NK-92 (cell line): ENCODE measurements around the gene SRRM1.
A peak's percentile ranks its signal among the peaks of the same experiment; 100 is the strongest.

Experiments
- DNase-seq: peaks from one replicate; lab custom pipeline; 2025; ENCODE audit not compliant: unreplicated experiment; lab: John Stamatoyannopoulos, UW

The SRRM1 gene

GRCh38 chr1:24642481-24643362 is at the start of gene SRRM1:
Gene SRRM1 (plus strand): TSS chr1:24643302. CDS start chr1:24643327, 25 bp downstream.
- DNase-seq = peak; percentile 93

DNA sequence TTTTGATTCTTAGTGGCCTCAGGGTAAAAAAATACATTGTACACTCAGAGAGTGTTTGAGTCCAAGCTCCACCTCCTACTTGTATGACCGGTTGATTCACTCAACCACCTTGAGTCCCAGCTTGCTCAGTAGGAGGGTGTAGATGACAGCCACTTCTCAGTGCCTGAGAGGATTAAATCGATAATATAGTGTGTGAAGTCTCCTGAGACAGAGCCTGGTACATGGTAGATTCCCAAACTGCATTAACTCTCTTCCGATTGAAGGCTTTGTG is 48.8 kb upstream of the SRRM1 start:
- no peak for DNase-seq

DNA sequence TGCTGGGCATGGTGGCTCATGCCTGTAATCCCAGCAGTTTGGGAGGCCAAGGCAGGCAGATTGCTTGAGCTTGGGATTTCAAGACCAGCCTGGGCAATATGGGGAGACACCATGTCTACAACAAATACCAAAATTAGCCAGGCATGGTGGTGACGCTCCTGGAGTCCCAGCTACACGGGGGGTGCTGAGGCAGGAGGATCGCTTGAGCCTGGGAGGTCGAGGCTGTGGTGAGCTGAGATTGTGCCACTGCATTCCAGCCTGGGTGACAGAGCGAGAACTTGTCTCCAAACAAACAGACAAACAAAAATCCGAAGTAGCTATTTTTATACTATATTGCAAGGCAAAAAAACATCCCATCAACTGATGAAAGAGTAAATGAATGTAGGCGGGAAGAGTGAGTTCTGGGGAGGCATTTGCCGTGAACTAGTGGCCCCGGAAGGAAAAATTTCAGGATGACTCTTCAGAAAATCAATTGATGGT is 46.7 kb upstream of the SRRM1 start:
- DNase-seq = no peak

DNA sequence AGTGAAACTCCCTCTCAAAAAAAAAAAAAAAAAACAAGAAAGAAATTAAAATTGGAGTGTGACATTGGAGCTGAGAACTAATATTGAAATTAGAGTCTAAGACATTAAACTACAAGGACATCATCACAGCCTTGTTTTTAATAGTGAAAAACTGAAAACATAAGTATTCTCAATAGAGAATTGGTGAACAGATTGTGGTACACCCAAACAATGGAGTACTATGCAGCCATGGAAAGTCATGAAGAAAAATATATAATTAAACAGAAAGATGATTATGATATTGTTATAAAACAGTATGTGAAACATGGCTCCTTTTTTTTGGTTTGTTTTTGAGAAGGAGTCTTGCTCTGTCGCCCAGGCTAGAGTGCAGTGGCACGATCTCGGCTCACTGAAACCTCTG is 43.8 kb upstream of the SRRM1 start:
- DNase-seq = no peak

DNA sequence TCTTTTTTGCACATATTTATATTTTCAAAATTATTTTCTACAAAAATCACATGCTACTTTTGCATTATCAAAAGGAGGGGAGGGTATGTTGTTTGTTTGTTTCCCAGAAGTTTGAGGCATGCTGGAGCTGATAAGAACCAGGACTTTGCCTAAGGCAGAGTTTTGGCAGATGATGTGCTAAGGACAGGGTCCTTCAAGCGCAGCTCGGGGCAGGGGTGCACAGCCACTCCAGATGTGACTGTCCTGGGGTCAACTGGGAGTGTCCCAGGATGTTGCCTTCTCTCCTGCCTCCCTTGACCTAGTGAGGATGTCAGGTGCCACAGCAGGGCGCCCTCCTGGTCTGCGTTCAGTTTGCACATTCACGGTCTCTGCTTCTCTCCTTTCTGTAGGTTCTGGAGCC is 42.6 kb upstream of the SRRM1 start:
- DNase-seq = no peak

- no peak for DNase-seq
These were observed 37.4 kb upstream of the SRRM1 start for GRCh38 chr1:24605534-24606295.

GRCh38 chr1:24606296-24606605 is 36.9 kb upstream of the SRRM1 start:
- DNase-seq = no peak

GRCh38 chr1:24606621-24607020 is 36.5 kb upstream of the SRRM1 start:
- DNase-seq = no peak

GRCh38 chr1:24609949-24610517 is 33.1 kb upstream of the SRRM1 start:
- no peak for DNase-seq

DNA sequence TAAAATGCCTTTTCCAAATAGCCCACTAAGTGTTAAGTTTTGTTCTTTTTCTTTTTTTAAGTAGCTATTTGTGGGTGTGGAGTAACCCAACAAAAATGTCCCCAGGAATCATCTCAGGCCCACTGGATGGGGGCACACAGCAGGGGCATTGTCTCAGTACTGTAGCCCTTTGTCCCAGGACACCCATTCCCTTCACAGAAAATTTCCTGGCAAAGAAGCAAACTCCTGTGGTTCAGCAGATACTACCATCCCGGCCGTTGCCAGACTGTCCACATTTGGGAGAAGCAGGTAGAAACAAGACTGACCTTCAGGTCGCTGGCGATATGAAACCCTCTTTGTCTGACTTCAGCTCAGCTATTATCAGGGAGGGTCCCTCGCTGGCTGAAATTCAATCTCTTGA is 23.7 kb upstream of the SRRM1 start:
- DNase-seq = no peak

GRCh38 chr1:24620678-24621077 is 22.4 kb upstream of the SRRM1 start:
- DNase-seq = no peak

DNA sequence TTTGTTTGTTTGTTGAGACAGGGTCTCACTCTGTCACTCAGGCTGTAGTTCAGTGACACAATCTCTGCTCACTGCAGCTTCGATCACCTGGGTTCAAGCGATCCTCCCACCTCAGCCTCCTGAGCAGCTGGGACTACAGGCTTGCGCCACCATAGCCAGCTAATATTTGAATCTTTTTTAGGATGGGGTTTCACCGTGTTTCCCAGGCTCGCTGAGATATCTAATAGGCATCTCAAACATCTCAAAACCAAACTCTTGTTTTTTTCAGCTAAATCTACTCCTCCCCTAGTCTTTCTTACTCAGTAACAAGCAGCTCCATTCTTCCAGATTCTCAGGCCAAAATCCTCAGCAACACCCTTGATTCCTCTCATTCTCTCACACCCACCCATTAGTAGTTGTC is 22.0 kb upstream of the SRRM1 start:
- DNase-seq = no peak

GRCh38 chr1:24622218-24622617 is 20.9 kb upstream of the SRRM1 start:
- DNase-seq = no peak

DNA sequence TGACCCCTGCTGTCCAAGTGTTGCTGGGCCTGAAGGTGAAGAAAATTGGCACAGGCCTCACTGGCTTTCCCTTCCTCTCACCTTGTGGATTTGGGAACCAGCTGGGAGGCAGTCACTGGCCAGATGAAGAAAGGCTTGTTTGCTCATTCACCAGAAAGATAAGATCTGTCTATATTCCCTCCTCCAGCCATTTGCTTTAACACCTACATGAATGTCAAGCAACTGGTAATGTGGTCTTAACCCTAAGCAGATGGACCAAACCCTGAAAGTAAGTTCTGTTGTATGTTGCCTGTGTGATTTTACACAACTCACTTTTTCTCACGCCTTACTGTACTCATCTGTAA is 10.3 kb upstream of the SRRM1 start:
- DNase-seq = no peak

- no peak for DNase-seq
These were observed 7.8 kb upstream of the SRRM1 start for GRCh38 chr1:24635195-24635843.

GRCh38 chr1:24636661-24637357 is 6.3 kb upstream of the SRRM1 start:
- no peak for DNase-seq

DNA sequence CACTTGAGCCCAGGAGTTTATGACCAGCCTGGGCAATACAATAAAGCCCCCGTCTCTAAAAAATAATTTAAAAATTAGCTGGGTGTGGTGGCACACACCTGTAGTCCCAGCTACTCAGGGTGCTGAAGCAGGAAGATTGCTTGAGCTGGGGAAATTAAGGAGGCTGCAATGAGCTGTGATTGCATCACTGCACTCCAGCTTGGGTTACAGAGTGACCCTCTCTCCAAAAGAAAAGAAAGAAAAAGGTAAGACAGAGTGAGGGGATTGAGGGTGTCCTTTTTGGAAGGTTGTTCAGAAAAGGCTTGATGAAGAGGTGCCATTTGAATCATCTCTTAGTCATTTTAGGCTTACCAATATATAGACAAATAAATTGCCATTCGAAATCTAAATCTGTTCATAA is 4.0 kb upstream of the SRRM1 start:
- DNase-seq = no peak

GRCh38 chr1:24639881-24640280 is 3.2 kb upstream of the SRRM1 start:
- no peak for DNase-seq

GRCh38 chr1:24640288-24640687 is 2.8 kb upstream of the SRRM1 start:
- DNase-seq = no peak

- no peak for DNase-seq
These were observed 1.4 kb upstream of the SRRM1 start for GRCh38 chr1:24641646-24642151.
